Keratinocyte (primary cell): ENCODE measurements around the gene ZCCHC7. TPM values are rescaled to one million over a fixed set of nuclear protein-coding genes. Genes with fewer than 3 reads are reported as not detected.

Experiments
- DNase-seq: peaks from one replicate; pipeline ENCODE4 v3.0.0-alpha.2; 2011; ENCODE audit warnings: low read depth, missing footprints, low spot score
- FAIRE-seq: peaks from 2 replicates; lab custom pipeline; 2011; peaks lifted over from hg19 to GRCh38; lab: Jason Lieb, UNC
- H2AFZ ChIP-seq: 2 replicates; pipeline ENCODE4 v1.6.0; 2012; ENCODE audit warnings: low read length, control low read depth, inconsistent platforms; ENCODE audit not compliant: control insufficient read depth
- H3K27ac ChIP-seq: 2 replicates; pipeline ENCODE4 v1.5.1; 2011; ENCODE audit warnings: low read length; ENCODE audit not compliant: control insufficient read depth, insufficient read depth
- H3K27me3 ChIP-seq: 3 replicates; pipeline ENCODE4 v1.6.0; 2011; ENCODE audit warnings: low read length; ENCODE audit not compliant: control insufficient read depth, insufficient read depth; ENCODE audit errors: extremely low read depth
- H3K36me3 ChIP-seq, 2 experiments: 2 replicates in 1 of 2; 3 replicates in 1 of 2; pipeline ENCODE4 v1.5.1; 2011; ENCODE audit warnings: low read length in 2 of 2, mild to moderate bottlenecking in 1 of 2; ENCODE audit not compliant: control insufficient read depth in 2 of 2, insufficient read depth in 2 of 2; ENCODE audit errors: extremely low read depth in 1 of 2
- H3K4me1 ChIP-seq: 3 replicates; pipeline ENCODE4 v1.5.1; 2011; ENCODE audit warnings: low read length; ENCODE audit not compliant: control insufficient read depth, insufficient read depth; ENCODE audit errors: extremely low read depth
- H3K4me2 ChIP-seq: 3 replicates; pipeline ENCODE4 v1.6.0; 2011; ENCODE audit warnings: low read depth, low read length; ENCODE audit not compliant: control insufficient read depth, insufficient read depth; ENCODE audit errors: extremely low read depth
- H3K4me3 ChIP-seq, 3 experiments: fragments of 200-600 bp in 1 of 3; sonication (generic) in 1 of 3; 2 replicates in 2 of 3; 3 replicates in 1 of 3; pipeline ENCODE4 v1.5.1; 2011 to 2016; ENCODE audit warnings: low read length in 3 of 3, mild to moderate bottlenecking in 3 of 3, control low read depth in 2 of 3, inconsistent platforms in 1 of 3, low read depth in 1 of 3, mixed read lengths in 1 of 3, mixed run types in 1 of 3, moderate library complexity in 1 of 3; ENCODE audit not compliant: control insufficient read depth in 2 of 3, insufficient read depth in 2 of 3; ENCODE audit errors: extremely low read depth in 1 of 3
- H3K79me2 ChIP-seq: 2 replicates; pipeline ENCODE4 v1.6.0; 2012; ENCODE audit warnings: low read length; ENCODE audit not compliant: control insufficient read depth, insufficient read depth
- H3K9ac ChIP-seq: 3 replicates; pipeline ENCODE4 v1.6.0; 2011; ENCODE audit warnings: low read length; ENCODE audit not compliant: control insufficient read depth, insufficient read depth; ENCODE audit errors: extremely low read depth
- H3K9me1 ChIP-seq: 3 replicates; pipeline ENCODE4 v1.6.0; 2011; ENCODE audit warnings: low read length; ENCODE audit not compliant: control insufficient read depth, insufficient read depth; ENCODE audit errors: extremely low read depth
- H3K9me3 ChIP-seq: 2 replicates; pipeline ENCODE4 v1.5.1; 2012; ENCODE audit warnings: low read depth, low read length; ENCODE audit not compliant: control insufficient read depth
- H4K20me1 ChIP-seq: 3 replicates; pipeline ENCODE4 v1.6.0; 2011; ENCODE audit warnings: low read length; ENCODE audit not compliant: control insufficient read depth, insufficient read depth; ENCODE audit errors: extremely low read depth
- CTCF ChIP-seq, 3 experiments: IDR thresholded peaks in 1 of 3; conservative IDR thresholded peaks in 1 of 3; optimal IDR thresholded peaks in 1 of 3; 2 replicates in 2 of 3; 3 replicates in 1 of 3; pipeline versions ENCODE3 to v1.5.1; 2011; ENCODE audit warnings: low read length in 3 of 3, mild to moderate bottlenecking in 3 of 3, moderate library complexity in 2 of 3, control low read depth in 1 of 3, inconsistent platforms in 1 of 3; ENCODE audit not compliant: insufficient read depth in 2 of 3; ENCODE audit errors: extremely low read depth in 1 of 3
- EZH2 ChIP-seq: IDR thresholded peaks from one replicate; pipeline ENCODE4 v1.6.1; 2012; ENCODE audit warnings: inconsistent platforms, mild to moderate bottlenecking, low read length, moderate library complexity
- dilution Hi-C: fragments of 300-500 bp; cut with MboI; formaldehyde crosslinking; loops from one replicate; pipeline ENCODE4 v1.7.0; 2020; ENCODE audit warnings: low sequenced_read_pairs; ENCODE audit not compliant: extremely low pct_ligation_motif_present
- polyA plus RNA-seq, 5 experiments: library from polyadenylated mRNA; depleted of rRNA in 3 of 5; stranded (reverse) in 3 of 5; stranded (forward) in 1 of 5; unstranded in 1 of 5; fragments of >200 nt; gene quantifications; 1 replicate in 1 of 5; 2 replicates in 3 of 5; 3 replicates in 1 of 5; pipeline versions ENCODE4 v1.2.1 to v1.2.3, GENCODE V29; 2011 to 2012; ENCODE audit warnings: missing spikeins in 2 of 5, low read depth in 1 of 5, low replicate concordance in 1 of 5

The ZCCHC7 gene
- polyA plus RNA-seq, 1 donor (not counting 4 experiments of a cell fraction or from before 2014, with no cell fraction given): 16.5 TPM

GRCh38 chr9:37404590-37404989 lies 284.2 kb downstream of the ZCCHC7 start:
- H3K9ac ChIP-seq: no peak overlapping the region
- H4K20me1 ChIP-seq: no peaks in the 10 kb centered on the region
- no peaks in the 10 kb centered on the region for H3K27me3 ChIP-seq
- no peaks in the 10 kb centered on the region for H3K9me1 ChIP-seq
- H3K4me1 ChIP-seq: peaks cover 11% of the 10 kb centered on the region
- H3K4me2 ChIP-seq: no peak overlapping the region
- dilution Hi-C loops: loop anchor here (25.0 kb wide), 1 partner anchor 92 kb away; no protein-coding TSS in a partner anchor
- H3K36me3 ChIP-seq: no peaks in the 10 kb centered on the region
- DNase-seq: no peak
- no peaks in the 10 kb centered on the region for H3K79me2 ChIP-seq
- no peak overlapping the region for H3K4me3 ChIP-seq
- H3K9me3 ChIP-seq: no peaks in the 10 kb centered on the region
- no peak for TF ChIP-seq CTCF (optimal IDR thresholded peaks at IDR 0.05 in 1 of 3, IDR thresholded peaks at IDR 0.05 in 1 of 3, conservative IDR thresholded peaks at IDR 0.05 in 1 of 3; ENCODE audit: extremely low read depth in 1 of 3, insufficient read depth in 2 of 3, low read length in 3 of 3)
- no peak overlapping the region for H2AFZ ChIP-seq
- H3K27ac ChIP-seq: no peak overlapping the region
- FAIRE-seq: no peak

GRCh38 chr9:37405350-37405749 lies 285.0 kb downstream of the ZCCHC7 start:
- Histone ChIP-seq H3K9me1 (no peaks in the 10 kb centered on the region), H3K9ac (no peak overlapping the region)
- dilution Hi-C loops: loop anchor here (25.0 kb wide), 1 partner anchor 93 kb away; no protein-coding TSS in a partner anchor

More at GRCh38 chr9:37405350-37405749, 285.0 kb downstream of the ZCCHC7 start:
- Histone ChIP-seq H3K9me3 (no peaks in the 10 kb centered on the region), H3K36me3 (no peaks in the 10 kb centered on the region), H3K27me3 (no peaks in the 10 kb centered on the region), H4K20me1 (no peaks in the 10 kb centered on the region), H2AFZ (no peak overlapping the region), H3K4me2 (no peak overlapping the region), H3K4me3 (no peak overlapping the region), H3K27ac (no peak overlapping the region), H3K4me1 (peaks cover 11% of the 10 kb centered on the region), H3K79me2 (no peaks in the 10 kb centered on the region)
- TF ChIP-seq CTCF (optimal IDR thresholded peaks at IDR 0.05 in 1 of 3, IDR thresholded peaks at IDR 0.05 in 1 of 3, conservative IDR thresholded peaks at IDR 0.05 in 1 of 3; ENCODE audit: extremely low read depth in 1 of 3, insufficient read depth in 2 of 3, low read length in 3 of 3) (no peak), EZH2 (no peak)
- DNase-seq: no peak
- FAIRE-seq: no peak
